NCI-H226 (cell line): ENCODE measurements around the gene TMEM87A.
A peak's percentile ranks its signal among the peaks of the same experiment; 100 is the strongest.
"Not testable (repeated sequence)": the region's sequence is repeated elsewhere in the genome, so short reads cannot be mapped to it uniquely, and the experiment has no call there.

ENCODE experiments used
- DNase-seq: peaks from one replicate; pipeline ENCODE4 v3.0.0-alpha.2; 2015

The TMEM87A gene

GRCh38 chr15:42267286-42267685 is 5.9 kb downstream of the TMEM87A start:
- no peak for DNase-seq

GRCh38 chr15:42264795-42265194 is 8.4 kb downstream of the TMEM87A start:
- no peak for DNase-seq

- no peak for DNase-seq
Measured at GRCh38 chr15:42253300-42253699, 19.9 kb downstream of the TMEM87A start.

- no peak for DNase-seq
Measured at GRCh38 chr15:42240823-42241222, 32.4 kb downstream of the TMEM87A start.

GRCh38 chr15:42239528-42240182 is 33.6 kb downstream of the TMEM87A start:
- DNase-seq: no peak

GRCh38 chr15:42233107-42233506 is 40.1 kb downstream of the TMEM87A start:
- DNase-seq: no peak

GRCh38 chr15:42232606-42233005 is 40.6 kb downstream of the TMEM87A start:
- no peak for DNase-seq

GRCh38 chr15:42231088-42231487 is 42.1 kb downstream of the TMEM87A start:
- no peak for DNase-seq

GRCh38 chr15:42228981-42229380 is 44.3 kb downstream of the TMEM87A start:
- not testable (repeated sequence) for DNase-seq

- DNase-seq: no peak
Measured at GRCh38 chr15:42228036-42228435, 45.2 kb downstream of the TMEM87A start.

GRCh38 chr15:42226648-42227047 is 46.6 kb downstream of the TMEM87A start:
- DNase-seq: no peak

- DNase-seq: no peak
Measured at GRCh38 chr15:42220216-42220615, 53.0 kb downstream of the TMEM87A start.

GRCh38 chr15:42218953-42219592 is 54.2 kb downstream of the TMEM87A start:
- DNase-seq: no peak

- DNase-seq: no peak
Measured at GRCh38 chr15:42217568-42217967, 55.7 kb downstream of the TMEM87A start.

- DNase-seq: no peak
Measured at GRCh38 chr15:42215913-42216829, 57.1 kb downstream of the TMEM87A start.

GRCh38 chr15:42214600-42214999 is 58.6 kb downstream of the TMEM87A start:
- DNase-seq: no peak

- no peak for DNase-seq
Measured at GRCh38 chr15:42213511-42213910, 59.7 kb downstream of the TMEM87A start.

- no peak for DNase-seq
Measured at GRCh38 chr15:42210696-42211095, 62.5 kb downstream of the TMEM87A start.

GRCh38 chr15:42207674-42208579 is 65.3 kb downstream of the TMEM87A start, which contains the start of gene VPS39:
Gene VPS39, minus strand, starts transcription at chr15:42208304. Its CDS starts 151 bp downstream, at chr15:42208153.
- peak; percentile 54 for DNase-seq

GRCh38 chr15:42206406-42206805 is 66.8 kb downstream of the TMEM87A start:
- DNase-seq: no peak

- no peak for DNase-seq
Measured at GRCh38 chr15:42203891-42204290, 69.3 kb downstream of the TMEM87A start.

GRCh38 chr15:42202653-42203052 is 70.6 kb downstream of the TMEM87A start:
- no peak for DNase-seq
